Measurements from ENCODE around the gene ENDOG.

DNA sequence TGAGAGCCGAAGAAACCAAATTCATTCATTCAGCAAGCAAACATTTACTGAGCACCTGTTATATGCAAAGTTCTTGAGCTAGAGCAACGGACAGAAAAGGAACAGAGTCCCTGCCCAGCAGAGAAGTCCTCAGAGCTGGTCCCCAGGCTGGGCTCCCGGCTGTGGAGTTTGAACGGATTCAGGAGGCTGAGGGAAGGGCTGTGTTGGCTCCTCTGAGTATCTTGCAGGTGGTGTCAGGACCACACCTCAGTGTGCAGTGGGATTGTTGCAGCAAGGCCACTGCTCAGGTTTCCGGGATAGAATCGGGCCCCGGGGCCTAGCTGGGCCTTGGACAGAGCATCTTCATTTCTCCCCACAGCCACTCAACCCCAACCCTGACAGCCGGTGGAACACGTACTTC lies 26.2 kb upstream of the ENDOG start:
- no peak for TF ChIP-seq POLR2AphosphoS5 (IDR thresholded peaks at IDR 0.05; ENCODE audit: borderline replicate concordance, low read depth, low read length)
- no peak for TF ChIP-seq EZH2 (IDR thresholded peaks at IDR 0.05)
- TF ChIP-seq FOXP2 (optimal IDR thresholded peaks at IDR 0.05; ENCODE audit: control extremely low read depth, extremely low read length, insufficient read depth), result no peak
